ENCODE data around the gene PTPRG. TPM values are rescaled to one million over a fixed set of nuclear protein-coding genes. Genes with fewer than 3 reads are reported as not detected.

PTPRG gene
- total and polyA plus RNA-seq, 2 of the 13 experiments (the other 11 are each of a cell fraction or from before 2014, with no cell fraction given), result 8.0 to 25.3 TPM

- TF ChIP-seq TFDP1 (CRISPR knock-in tag; IDR thresholded peaks at IDR 0.05; ENCODE audit: borderline replicate concordance), result no peak
- no peak for TF ChIP-seq ZNF121 (CRISPR knock-in tag; IDR thresholded peaks at IDR 0.05)
- TF ChIP-seq CHD2 (IDR thresholded peaks at IDR 0.05; ENCODE audit: low read depth, low read length), result peak; percentile 43; the same call in 1 of the 2 replicates
- TF ChIP-seq NONO (IDR thresholded peaks at IDR 0.05), result no peak
- TF ChIP-seq NONO (CRISPR knock-in tag; conservative IDR thresholded peaks at IDR 0.05), result no peak
- TF ChIP-seq GATA4 (IDR thresholded peaks at IDR 0.05; ENCODE audit: borderline replicate concordance, low read depth), result no peak
- TF ChIP-seq ZNF451 (CRISPR knock-in tag; IDR thresholded peaks at IDR 0.05), result no peak
- TF ChIP-seq RNF219 (CRISPR knock-in tag; IDR thresholded peaks at IDR 0.05), result no peak
- no peak for TF ChIP-seq ZNF607 (CRISPR knock-in tag; IDR thresholded peaks at IDR 0.05; ENCODE audit: borderline replicate concordance)
- peak; percentile 37; the same call in 1 of the 2 replicates for TF ChIP-seq ZNF362 (CRISPR knock-in tag; IDR thresholded peaks at IDR 0.05; ENCODE audit: borderline replicate concordance)
- TF ChIP-seq ZFY (CRISPR knock-in tag; IDR thresholded peaks at IDR 0.05), result 0 out of 2 replicates have a peak, but pooled peaks have one; percentile 18
- no peak for TF ChIP-seq YY1 (IDR thresholded peaks at IDR 0.05; ENCODE audit: insufficient read depth, insufficient replicate concordance, low read depth, low read length)
- TF ChIP-seq ZNF468 (CRISPR knock-in tag; IDR thresholded peaks at IDR 0.05), result no peak
- no peak for TF ChIP-seq ZNF510 (CRISPR knock-in tag; IDR thresholded peaks at IDR 0.05; ENCODE audit: low read depth)
- no peak for TF ChIP-seq CEBPZ (IDR thresholded peaks at IDR 0.05; ENCODE audit: low read length)
- TF ChIP-seq ISX (CRISPR knock-in tag; conservative IDR thresholded peaks at IDR 0.05), result no peak
- no peak for TF ChIP-seq ZNF30 (CRISPR knock-in tag; IDR thresholded peaks at IDR 0.05)
- TF ChIP-seq TFDP2 (CRISPR knock-in tag; IDR thresholded peaks at IDR 0.05), result no peak
- 0 out of 2 replicates have a peak, but pooled peaks have one; percentile 64 for TF ChIP-seq HNRNPL (IDR thresholded peaks at IDR 0.05; ENCODE audit: low read depth, low read length)
- no peak for TF ChIP-seq ZSCAN25 (CRISPR knock-in tag; IDR thresholded peaks at IDR 0.05)
- no peak for TF ChIP-seq MEIS1 (CRISPR knock-in tag; IDR thresholded peaks at IDR 0.05; ENCODE audit: borderline replicate concordance)
- TF ChIP-seq TAF1 (CRISPR knock-in tag; IDR thresholded peaks at IDR 0.05), result peak; percentile 33; the same call in 1 of the 2 replicates
Measured at GRCh38 chr3:61562721-61563312, 1.4 kb downstream of the PTPRG start (continued).

All from HepG2 (cell line).